ENCODE measurements around the gene SIPA1L2.

DNA sequence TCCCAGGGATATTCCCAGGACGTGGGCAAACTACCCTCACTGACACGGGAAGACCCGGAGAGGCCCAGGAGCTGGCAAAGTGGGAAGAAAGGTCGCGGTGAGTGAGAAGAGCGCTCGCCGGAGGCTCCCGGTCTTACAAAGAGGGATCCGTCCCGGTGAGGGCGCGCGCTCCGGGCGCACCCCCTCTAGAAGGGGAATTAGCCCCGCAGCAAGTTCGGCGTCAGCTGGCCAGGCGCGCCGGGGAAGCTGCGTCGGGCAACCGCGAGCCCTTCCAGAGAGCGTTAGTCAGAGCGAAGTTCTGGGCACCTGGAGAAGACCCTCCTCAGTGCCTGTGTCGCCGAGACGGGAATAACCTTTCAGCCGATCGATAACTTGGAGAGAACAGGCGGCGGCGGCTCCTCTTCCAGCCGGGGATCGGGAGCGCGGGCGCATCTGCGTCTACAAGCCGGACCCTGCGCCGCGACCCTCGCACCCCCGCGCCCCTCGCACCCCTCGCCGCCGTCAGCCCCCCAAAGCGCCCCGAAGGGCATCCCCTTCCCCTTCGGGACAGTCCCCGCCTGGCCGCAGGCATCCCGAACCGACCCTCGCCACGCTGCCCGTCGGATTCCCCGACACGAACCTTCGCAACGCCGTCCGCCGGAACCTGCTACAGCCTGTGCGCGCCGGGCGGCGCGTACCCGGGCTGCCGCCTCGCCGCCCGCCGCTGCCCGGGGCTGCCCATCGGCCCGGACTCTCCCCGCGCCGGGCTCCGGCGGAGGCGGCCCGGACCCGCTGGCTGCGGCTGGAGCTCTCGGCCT lies 485 bp downstream of the SIPA1L2 start:
- TF ChIP-seq, protein P1, sequence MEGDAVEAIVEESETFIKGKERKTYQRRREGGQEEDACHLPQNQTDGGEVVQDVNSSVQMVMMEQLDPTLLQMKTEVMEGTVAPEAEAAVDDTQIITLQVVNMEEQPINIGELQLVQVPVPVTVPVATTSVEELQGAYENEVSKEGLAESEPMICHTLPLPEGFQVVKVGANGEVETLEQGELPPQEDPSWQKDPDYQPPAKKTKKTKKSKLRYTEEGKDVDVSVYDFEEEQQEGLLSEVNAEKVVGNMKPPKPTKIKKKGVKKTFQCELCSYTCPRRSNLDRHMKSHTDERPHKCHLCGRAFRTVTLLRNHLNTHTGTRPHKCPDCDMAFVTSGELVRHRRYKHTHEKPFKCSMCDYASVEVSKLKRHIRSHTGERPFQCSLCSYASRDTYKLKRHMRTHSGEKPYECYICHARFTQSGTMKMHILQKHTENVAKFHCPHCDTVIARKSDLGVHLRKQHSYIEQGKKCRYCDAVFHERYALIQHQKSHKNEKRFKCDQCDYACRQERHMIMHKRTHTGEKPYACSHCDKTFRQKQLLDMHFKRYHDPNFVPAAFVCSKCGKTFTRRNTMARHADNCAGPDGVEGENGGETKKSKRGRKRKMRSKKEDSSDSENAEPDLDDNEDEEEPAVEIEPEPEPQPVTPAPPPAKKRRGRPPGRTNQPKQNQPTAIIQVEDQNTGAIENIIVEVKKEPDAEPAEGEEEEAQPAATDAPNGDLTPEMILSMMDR (conservative IDR thresholded peaks at IDR 0.05 in 1 of 2, IDR thresholded peaks at IDR 0.05 in 1 of 2; ENCODE audit: extremely low read depth in 1 of 2, insufficient read depth in 1 of 2, low read depth in 1 of 2, low read length in 2 of 2), result no peak
- TF ChIP-seq EZH2 (IDR thresholded peaks at IDR 0.05; ENCODE audit: borderline replicate concordance, low read length), result no peak

Measured in mammary epithelial cell (primary cell).